ENCODE data around the gene SHROOM1.

The SHROOM1 gene

DNA sequence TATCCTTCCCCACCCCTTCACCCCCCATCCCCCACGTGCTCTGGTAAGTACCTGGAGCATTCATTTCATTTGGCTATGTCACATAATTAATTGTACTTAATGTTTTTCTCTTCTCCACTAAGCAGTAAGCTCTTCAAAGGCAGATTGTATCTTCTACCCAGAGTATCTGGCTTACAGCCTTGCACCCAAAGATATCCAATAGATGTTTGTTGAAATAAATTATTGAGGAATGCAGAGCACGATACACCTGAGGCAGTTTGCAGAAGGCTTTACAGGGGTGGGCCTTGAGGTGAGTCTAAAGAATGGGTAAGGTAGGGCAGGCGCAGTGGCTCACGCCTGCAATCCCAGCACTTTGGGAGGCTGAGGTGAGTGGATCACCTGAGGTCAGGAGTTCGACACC lies 19.8 kb downstream of the SHROOM1 start:
- TF ChIP-seq FOXM1 (IDR thresholded peaks at IDR 0.05; ENCODE audit: borderline replicate concordance, low read depth): no peak

DNA sequence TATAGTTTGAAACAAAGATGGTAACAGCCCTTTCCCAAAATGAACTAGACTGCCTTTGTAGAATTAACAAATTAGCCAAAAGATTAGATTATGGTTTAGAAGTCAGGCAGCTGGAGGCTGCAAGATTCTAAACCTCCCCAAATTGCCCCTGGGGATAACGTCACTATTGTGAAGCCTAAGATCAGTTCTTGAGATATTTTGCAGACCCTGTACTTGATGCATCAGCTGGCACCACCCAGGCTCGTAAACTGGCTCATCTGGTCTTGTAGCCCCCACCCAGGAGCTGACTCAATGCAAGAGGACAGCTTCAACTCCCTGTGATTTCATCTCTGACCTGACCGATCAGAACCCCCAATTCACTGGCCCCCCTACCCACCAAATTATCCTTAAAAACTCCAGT lies 21.6 kb downstream of the SHROOM1 start:
- no peak for TF ChIP-seq EP300 (IDR thresholded peaks at IDR 0.05; ENCODE audit: borderline replicate concordance)
- TF ChIP-seq RAD21 (IDR thresholded peaks at IDR 0.05; ENCODE audit: low read depth): no peak
- no peak for TF ChIP-seq FOXM1 (IDR thresholded peaks at IDR 0.05; ENCODE audit: borderline replicate concordance, low read depth)
- no peak for TF ChIP-seq TCF12 (IDR thresholded peaks at IDR 0.05; ENCODE audit: low read depth)
- TF ChIP-seq EGR1 (IDR thresholded peaks at IDR 0.05): no peak
- TF ChIP-seq, protein P1, sequence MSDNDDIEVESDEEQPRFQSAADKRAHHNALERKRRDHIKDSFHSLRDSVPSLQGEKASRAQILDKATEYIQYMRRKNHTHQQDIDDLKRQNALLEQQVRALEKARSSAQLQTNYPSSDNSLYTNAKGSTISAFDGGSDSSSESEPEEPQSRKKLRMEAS (IDR thresholded peaks at IDR 0.05): no peak
- TF ChIP-seq, protein P2, sequence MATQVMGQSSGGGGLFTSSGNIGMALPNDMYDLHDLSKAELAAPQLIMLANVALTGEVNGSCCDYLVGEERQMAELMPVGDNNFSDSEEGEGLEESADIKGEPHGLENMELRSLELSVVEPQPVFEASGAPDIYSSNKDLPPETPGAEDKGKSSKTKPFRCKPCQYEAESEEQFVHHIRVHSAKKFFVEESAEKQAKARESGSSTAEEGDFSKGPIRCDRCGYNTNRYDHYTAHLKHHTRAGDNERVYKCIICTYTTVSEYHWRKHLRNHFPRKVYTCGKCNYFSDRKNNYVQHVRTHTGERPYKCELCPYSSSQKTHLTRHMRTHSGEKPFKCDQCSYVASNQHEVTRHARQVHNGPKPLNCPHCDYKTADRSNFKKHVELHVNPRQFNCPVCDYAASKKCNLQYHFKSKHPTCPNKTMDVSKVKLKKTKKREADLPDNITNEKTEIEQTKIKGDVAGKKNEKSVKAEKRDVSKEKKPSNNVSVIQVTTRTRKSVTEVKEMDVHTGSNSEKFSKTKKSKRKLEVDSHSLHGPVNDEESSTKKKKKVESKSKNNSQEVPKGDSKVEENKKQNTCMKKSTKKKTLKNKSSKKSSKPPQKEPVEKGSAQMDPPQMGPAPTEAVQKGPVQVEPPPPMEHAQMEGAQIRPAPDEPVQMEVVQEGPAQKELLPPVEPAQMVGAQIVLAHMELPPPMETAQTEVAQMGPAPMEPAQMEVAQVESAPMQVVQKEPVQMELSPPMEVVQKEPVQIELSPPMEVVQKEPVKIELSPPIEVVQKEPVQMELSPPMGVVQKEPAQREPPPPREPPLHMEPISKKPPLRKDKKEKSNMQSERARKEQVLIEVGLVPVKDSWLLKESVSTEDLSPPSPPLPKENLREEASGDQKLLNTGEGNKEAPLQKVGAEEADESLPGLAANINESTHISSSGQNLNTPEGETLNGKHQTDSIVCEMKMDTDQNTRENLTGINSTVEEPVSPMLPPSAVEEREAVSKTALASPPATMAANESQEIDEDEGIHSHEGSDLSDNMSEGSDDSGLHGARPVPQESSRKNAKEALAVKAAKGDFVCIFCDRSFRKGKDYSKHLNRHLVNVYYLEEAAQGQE (IDR thresholded peaks at IDR 0.05; ENCODE audit: low read depth): no peak
- no peak for TF ChIP-seq TEAD4 (IDR thresholded peaks at IDR 0.05)
- TF ChIP-seq NFIC (IDR thresholded peaks at IDR 0.05): no peak
- TF ChIP-seq ZBTB7A (IDR thresholded peaks at IDR 0.05; ENCODE audit: low read depth): no peak
- no peak for TF ChIP-seq CREB1 (IDR thresholded peaks at IDR 0.05; ENCODE audit: low read depth)
- no peak for TF ChIP-seq CEBPB (IDR thresholded peaks at IDR 0.05)
- no peak for TF ChIP-seq TAF1 (IDR thresholded peaks at IDR 0.05; ENCODE audit: low read depth)

DNA sequence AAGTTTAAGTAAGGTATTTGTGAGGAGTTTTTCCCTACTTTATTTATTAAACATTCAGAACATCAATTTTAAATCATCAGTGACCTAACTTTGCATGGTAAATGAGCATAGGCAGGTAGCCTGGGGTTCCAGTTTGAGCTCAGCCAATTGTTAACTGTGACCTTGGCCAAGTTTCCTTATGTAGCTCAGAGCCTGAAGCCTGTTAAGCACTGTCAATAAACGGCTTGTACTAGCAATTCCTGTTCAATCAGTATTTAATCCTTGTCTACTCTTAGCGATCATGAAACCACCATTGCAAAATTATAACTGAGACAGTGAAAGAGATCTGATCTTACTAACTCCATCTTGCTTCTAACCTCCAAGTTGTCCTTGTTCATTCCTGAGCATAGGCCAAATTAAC lies 22.0 kb downstream of the SHROOM1 start:
- TF ChIP-seq YY1 (IDR thresholded peaks at IDR 0.05; ENCODE audit: low read depth) (no peak), CEBPB (IDR thresholded peaks at IDR 0.05) (no peak), NFIC (IDR thresholded peaks at IDR 0.05) (no peak), RAD21 (IDR thresholded peaks at IDR 0.05; ENCODE audit: low read depth) (no peak), EGR1 (IDR thresholded peaks at IDR 0.05) (no peak), TEAD4 (IDR thresholded peaks at IDR 0.05) (no peak), TAF1 (IDR thresholded peaks at IDR 0.05; ENCODE audit: low read depth) (no peak), CREB1 (IDR thresholded peaks at IDR 0.05; ENCODE audit: low read depth) (no peak), FOXM1 (IDR thresholded peaks at IDR 0.05; ENCODE audit: borderline replicate concordance, low read depth) (no peak)
- TF ChIP-seq, protein P3, sequence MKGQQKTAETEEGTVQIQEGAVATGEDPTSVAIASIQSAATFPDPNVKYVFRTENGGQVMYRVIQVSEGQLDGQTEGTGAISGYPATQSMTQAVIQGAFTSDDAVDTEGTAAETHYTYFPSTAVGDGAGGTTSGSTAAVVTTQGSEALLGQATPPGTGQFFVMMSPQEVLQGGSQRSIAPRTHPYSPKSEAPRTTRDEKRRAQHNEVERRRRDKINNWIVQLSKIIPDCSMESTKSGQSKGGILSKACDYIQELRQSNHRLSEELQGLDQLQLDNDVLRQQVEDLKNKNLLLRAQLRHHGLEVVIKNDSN (IDR thresholded peaks at IDR 0.05): no peak
- TF ChIP-seq, protein P1 (IDR thresholded peaks at IDR 0.05): no peak
- TF ChIP-seq, protein P2 (IDR thresholded peaks at IDR 0.05; ENCODE audit: low read depth): no peak

DNA sequence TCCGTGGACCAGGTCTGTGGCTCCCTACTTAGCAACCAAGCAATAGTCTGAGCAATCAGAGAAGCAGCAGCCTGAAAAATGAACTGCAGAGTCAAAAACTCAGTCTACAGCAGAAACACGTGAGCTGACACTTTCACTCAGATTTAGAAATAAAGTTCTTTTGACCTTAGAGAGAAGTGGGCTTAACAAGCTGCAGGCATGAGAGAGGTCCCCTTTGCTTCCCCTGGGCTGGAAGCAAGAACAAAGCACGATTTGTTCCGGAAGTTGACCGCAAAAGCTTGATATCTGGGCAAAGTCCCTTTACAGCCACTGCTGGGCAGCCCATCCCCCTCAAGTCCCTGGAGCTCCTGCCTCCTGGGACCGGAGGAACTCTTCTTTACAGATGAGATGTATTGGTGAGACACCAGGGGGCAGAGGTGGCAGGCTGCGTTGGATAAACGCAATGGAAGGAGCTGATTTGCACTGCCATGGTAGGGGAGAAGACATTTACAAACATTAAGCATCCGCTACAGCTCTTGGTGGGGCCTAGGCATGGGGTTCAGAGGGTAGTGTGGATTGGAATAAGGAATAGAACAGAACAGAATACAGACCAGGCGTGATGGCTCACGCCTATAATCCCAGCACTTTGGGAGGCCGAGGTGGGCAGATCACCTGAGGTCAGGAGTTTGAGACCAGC lies 23.1 kb downstream of the SHROOM1 start:
- no peak for TF ChIP-seq YY1 (IDR thresholded peaks at IDR 0.05; ENCODE audit: low read depth)
- TF ChIP-seq TEAD4 (IDR thresholded peaks at IDR 0.05): no peak

DNA sequence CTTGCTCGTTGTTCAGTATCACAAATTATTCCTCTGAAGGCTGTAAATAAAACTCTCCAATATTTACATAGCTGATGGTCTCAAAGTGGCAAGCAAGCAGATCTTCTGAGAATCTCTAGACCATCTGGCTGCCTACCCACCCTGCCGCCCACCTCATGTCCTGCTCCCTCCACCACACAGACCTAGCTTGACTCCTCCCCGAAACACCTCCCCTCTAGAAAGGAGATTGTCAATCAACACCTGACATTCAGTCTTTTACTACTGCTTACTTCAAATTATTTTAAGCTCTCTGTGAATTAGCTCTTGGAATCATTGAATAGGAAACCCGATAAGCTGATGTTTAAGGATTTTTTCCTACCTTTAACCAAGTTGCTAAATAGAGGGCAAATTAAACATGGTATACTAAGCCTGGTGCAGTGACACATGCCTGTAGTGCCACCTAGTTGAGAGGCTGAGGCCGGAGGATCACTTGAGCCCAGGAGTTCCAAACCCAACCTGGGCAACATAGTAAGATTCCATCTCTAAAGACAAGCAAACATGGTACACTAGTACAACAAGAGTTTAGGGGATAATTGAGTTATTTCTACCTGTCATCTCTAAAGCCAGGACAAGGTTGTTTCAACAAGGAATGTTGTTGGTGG lies 28.3 kb downstream of the SHROOM1 start:
- TF ChIP-seq YY1 (IDR thresholded peaks at IDR 0.05; ENCODE audit: low read depth) (no peak), ZBTB7A (IDR thresholded peaks at IDR 0.05; ENCODE audit: low read depth) (no peak), RAD21 (IDR thresholded peaks at IDR 0.05; ENCODE audit: low read depth) (no peak), NFIC (IDR thresholded peaks at IDR 0.05) (no peak), EGR1 (IDR thresholded peaks at IDR 0.05) (no peak), CEBPB (IDR thresholded peaks at IDR 0.05) (no peak), EP300 (IDR thresholded peaks at IDR 0.05; ENCODE audit: borderline replicate concordance) (no peak), FOXM1 (IDR thresholded peaks at IDR 0.05; ENCODE audit: borderline replicate concordance, low read depth) (no peak), CREB1 (IDR thresholded peaks at IDR 0.05; ENCODE audit: low read depth) (no peak), TEAD4 (IDR thresholded peaks at IDR 0.05) (no peak), TCF12 (IDR thresholded peaks at IDR 0.05; ENCODE audit: low read depth) (no peak)
- TF ChIP-seq, protein P1 (IDR thresholded peaks at IDR 0.05): no peak
- TF ChIP-seq, protein P2 (IDR thresholded peaks at IDR 0.05; ENCODE audit: low read depth): no peak

All from Ishikawa (cell line).